ENCODE results near the gene TENM4. TPM values are rescaled to one million over a fixed set of nuclear protein-coding genes. Genes with fewer than 3 reads are reported as not detected.

Gene TENM4
- polyA plus RNA-seq, 2 of the 4 experiments (the other 2 are of a cell fraction), result 0.06 to 0.31 TPM

DNA sequence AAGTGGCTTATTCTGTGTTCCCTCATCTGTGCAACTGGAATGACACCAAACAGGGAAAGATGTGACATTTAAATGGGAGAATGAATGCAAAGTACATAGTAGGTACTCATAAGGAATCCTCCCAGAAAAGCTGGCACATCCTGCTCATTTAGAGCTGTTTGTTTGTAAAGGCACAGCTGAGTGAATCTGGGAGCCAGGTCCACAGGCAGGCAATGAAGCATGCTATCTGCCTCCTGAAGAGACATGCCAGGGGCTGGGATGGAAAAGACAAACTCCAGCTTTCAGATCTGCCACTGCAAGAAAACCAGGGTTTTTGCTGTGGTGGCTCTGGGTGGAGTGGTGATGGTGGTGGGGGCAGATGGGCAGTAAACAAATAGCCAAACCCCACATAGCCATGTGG lies 150.1 kb downstream of the TENM4 start:
- Histone ChIP-seq H3K4me1 (no peaks in the 10 kb centered on the region), H3K4me3 (no peak overlapping the region), H3K27ac (no peak overlapping the region), H3K9me3 (no peaks in the 10 kb centered on the region), H3K4me2 (no peak overlapping the region)
- FAIRE-seq (no peak), ATAC-seq (no peak), DNase-seq (ENCODE audit: low read depth in 1 of 2, low spot score in 1 of 2) (no peak)
- POLR2A ChIA-PET, result no interaction called here
- CTCF ChIA-PET, result no interaction called here
- TF ChIP-seq TFCP2L1 (CRISPR knock-in tag; IDR thresholded peaks at IDR 0.05) (no peak), GATA3 (IDR thresholded peaks at IDR 0.05; ENCODE audit: borderline replicate concordance) (no peak)

DNA sequence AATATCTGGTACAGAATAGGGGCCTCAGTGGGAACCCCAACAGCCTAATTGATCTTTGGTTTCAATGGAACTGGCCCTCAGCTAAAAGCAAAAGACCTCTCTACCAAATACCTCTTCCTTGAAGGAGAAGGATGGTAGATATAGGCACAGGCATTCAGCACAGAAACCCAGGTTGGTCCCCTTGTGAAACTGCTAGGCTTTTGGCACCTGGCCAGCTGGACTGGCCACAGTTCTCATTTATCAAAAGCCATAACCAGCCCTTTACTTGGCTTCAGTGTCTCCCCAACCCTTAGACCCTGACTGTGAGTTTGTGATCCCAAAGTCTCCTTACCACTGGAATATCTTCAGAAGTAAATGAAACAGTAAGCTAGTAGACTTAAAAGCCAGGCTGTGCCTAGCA lies 152.9 kb downstream of the TENM4 start:
- TF ChIP-seq USF2 (IDR thresholded peaks at IDR 0.05) (no peak), RCOR1 (IDR thresholded peaks at IDR 0.05; ENCODE audit: low read depth, low read length) (no peak), PBX3 (IDR thresholded peaks at IDR 0.05) (no peak), MAZ (IDR thresholded peaks at IDR 0.05; ENCODE audit: borderline replicate concordance, low read depth, low read length) (no peak), KDM1A (IDR thresholded peaks at IDR 0.05; ENCODE audit: low read depth) (no peak), POLR2AphosphoS2 (conservative IDR thresholded peaks at IDR 0.05; ENCODE audit: low read length) (no peak), NPAS2 (CRISPR knock-in tag; IDR thresholded peaks at IDR 0.05; ENCODE audit: borderline replicate concordance) (no peak), HOXA7 (CRISPR knock-in tag; IDR thresholded peaks at IDR 0.05) (no peak)
- TF ChIP-seq, protein P1, sequence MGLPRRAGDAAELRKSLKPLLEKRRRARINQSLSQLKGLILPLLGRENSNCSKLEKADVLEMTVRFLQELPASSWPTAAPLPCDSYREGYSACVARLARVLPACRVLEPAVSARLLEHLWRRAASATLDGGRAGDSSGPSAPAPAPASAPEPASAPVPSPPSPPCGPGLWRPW (IDR thresholded peaks at IDR 0.05), result no peak
- TF ChIP-seq, protein P2, sequence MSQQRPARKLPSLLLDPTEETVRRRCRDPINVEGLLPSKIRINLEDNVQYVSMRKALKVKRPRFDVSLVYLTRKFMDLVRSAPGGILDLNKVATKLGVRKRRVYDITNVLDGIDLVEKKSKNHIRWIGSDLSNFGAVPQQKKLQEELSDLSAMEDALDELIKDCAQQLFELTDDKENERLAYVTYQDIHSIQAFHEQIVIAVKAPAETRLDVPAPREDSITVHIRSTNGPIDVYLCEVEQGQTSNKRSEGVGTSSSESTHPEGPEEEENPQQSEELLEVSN (IDR thresholded peaks at IDR 0.05; ENCODE audit: borderline replicate concordance, low read depth), result no peak
- Histone ChIP-seq H3K4me2 (no peak overlapping the region), H3K9me3 (no peaks in the 10 kb centered on the region), H3K27ac (no peak overlapping the region), H3K4me3 (no peak overlapping the region), H3K4me1 (no peaks in the 10 kb centered on the region)
- POLR2A ChIA-PET, result no interaction called here
- ATAC-seq (no peak), FAIRE-seq (no peak), DNase-seq (ENCODE audit: low read depth in 1 of 2, low spot score in 1 of 2) (no peak)
- CTCF ChIA-PET, result no interaction called here

DNA sequence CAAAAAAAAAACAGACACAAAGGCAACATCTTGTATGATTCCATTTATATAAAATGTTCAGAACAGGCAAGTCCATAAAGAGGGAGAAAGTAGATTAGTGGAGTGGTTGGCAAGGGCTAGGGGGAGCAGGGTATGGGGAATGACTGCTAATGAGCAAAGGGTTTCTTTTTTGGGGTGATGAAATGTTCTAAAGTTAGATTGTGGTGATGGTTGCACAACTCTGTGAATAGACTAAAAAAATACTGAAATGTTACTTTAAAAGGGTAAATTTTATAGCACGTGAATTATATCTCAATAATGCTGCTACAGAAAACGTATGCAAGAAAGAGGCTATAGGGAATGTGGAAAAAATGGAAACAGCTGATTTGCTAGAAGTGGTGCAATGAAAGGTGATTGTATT lies 155.1 kb downstream of the TENM4 start:
- Histone ChIP-seq H3K9me3 (no peaks in the 10 kb centered on the region), H3K4me3 (no peak overlapping the region), H3K27ac (no peak overlapping the region), H3K4me1 (no peaks in the 10 kb centered on the region), H3K4me2 (no peak overlapping the region)
- POLR2A ChIA-PET, result no interaction called here
- no peak for FAIRE-seq
- TF ChIP-seq TP53 (CRISPR knock-in tag; IDR thresholded peaks at IDR 0.05) (no peak), JUN (IDR thresholded peaks at IDR 0.05) (no peak), HOXA7 (CRISPR knock-in tag; IDR thresholded peaks at IDR 0.05) (no peak), RAD21 (conservative IDR thresholded peaks at IDR 0.05 in 1 of 2, IDR thresholded peaks at IDR 0.05 in 1 of 2) (no peak), EHMT2 (IDR thresholded peaks at IDR 0.05; ENCODE audit: low read depth) (no peak), CBX2 (IDR thresholded peaks at IDR 0.05; ENCODE audit: borderline replicate concordance, low read depth) (no peak), POLR2AphosphoS2 (conservative IDR thresholded peaks at IDR 0.05; ENCODE audit: low read length) (no peak), NFE2L2 (conservative IDR thresholded peaks at IDR 0.05; ENCODE audit: low read length) (no peak)
- no peak for ATAC-seq
- under 1% methylated on average over 2 of the region's 2 CpGs for WGBS (ENCODE audit: missing lambda C conversion rate)
- CTCF ChIA-PET, result no interaction called here
- DNase-seq (ENCODE audit: low read depth in 1 of 2, low spot score in 1 of 2), result no peak

- TF ChIP-seq FOSL2 (IDR thresholded peaks at IDR 0.05) (no peak), FOSL2 (CRISPR knock-in tag; IDR thresholded peaks at IDR 0.05) (no peak), ZFP36 (IDR thresholded peaks at IDR 0.05; ENCODE audit: borderline replicate concordance, partially characterized antibody) (no peak), RARB (CRISPR knock-in tag; IDR thresholded peaks at IDR 0.05) (no peak), CHD4 (IDR thresholded peaks at IDR 0.05; ENCODE audit: borderline replicate concordance) (no peak), CEBPB (IDR thresholded peaks at IDR 0.05) (no peak)
- TF ChIP-seq, protein P3, sequence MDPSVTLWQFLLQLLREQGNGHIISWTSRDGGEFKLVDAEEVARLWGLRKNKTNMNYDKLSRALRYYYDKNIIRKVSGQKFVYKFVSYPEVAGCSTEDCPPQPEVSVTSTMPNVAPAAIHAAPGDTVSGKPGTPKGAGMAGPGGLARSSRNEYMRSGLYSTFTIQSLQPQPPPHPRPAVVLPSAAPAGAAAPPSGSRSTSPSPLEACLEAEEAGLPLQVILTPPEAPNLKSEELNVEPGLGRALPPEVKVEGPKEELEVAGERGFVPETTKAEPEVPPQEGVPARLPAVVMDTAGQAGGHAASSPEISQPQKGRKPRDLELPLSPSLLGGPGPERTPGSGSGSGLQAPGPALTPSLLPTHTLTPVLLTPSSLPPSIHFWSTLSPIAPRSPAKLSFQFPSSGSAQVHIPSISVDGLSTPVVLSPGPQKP (IDR thresholded peaks at IDR 0.05; ENCODE audit: low read depth, low read length), result no peak
- TF ChIP-seq, protein P4, sequence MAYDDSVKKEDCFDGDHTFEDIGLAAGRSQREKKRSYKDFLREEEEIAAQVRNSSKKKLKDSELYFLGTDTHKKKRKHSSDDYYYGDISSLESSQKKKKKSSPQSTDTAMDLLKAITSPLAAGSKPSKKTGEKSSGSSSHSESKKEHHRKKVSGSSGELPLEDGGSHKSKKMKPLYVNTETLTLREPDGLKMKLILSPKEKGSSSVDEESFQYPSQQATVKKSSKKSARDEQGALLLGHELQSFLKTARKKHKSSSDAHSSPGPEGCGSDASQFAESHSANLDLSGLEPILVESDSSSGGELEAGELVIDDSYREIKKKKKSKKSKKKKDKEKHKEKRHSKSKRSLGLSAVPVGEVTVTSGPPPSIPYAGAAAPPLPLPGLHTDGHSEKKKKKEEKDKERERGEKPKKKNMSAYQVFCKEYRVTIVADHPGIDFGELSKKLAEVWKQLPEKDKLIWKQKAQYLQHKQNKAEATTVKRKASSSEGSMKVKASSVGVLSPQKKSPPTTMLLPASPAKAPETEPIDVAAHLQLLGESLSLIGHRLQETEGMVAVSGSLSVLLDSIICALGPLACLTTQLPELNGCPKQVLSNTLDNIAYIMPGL (CRISPR knock-in tag; IDR thresholded peaks at IDR 0.05; ENCODE audit: borderline replicate concordance), result no peak
- ChIA-PET POLR2A (no interaction called here), CTCF (no interaction called here)
- no peak overlapping the region for H3K27ac ChIP-seq
- ATAC-seq (no peak), FAIRE-seq (no peak), DNase-seq (ENCODE audit: low read depth in 1 of 2, low spot score in 1 of 2) (no peak)
- 17% methylated on average over 2 of the region's 2 CpGs for WGBS (ENCODE audit: missing lambda C conversion rate)
- H3K4me1 ChIP-seq, result no peaks in the 10 kb centered on the region
- no peaks in the 10 kb centered on the region for H3K9me3 ChIP-seq
- H3K4me2 ChIP-seq, result no peak overlapping the region
- H3K4me3 ChIP-seq, result no peak overlapping the region
Measured at GRCh38 chr11:79276736-79277325, 164.0 kb downstream of the TENM4 start.
